ENCODE data around the gene DCAF8L1.
"Not testable (repeated sequence)": the region's sequence is repeated elsewhere in the genome, so short reads cannot be mapped to it uniquely, and the experiment has no call there.

DCAF8L1 gene

GRCh38 chrX:27981349-27981748, at the start of gene DCAF8L1:
TSS of gene DCAF8L1 (minus strand) at chrX:27981449. CDS start at chrX:27981334, 115 bp downstream.
- no peak for DNase-seq

GRCh38 chrX:28022371-28022770, 41.1 kb upstream of the DCAF8L1 start:
- DNase-seq: no peak

GRCh38 chrX:28016823-28017222, 35.6 kb upstream of the DCAF8L1 start:
- DNase-seq: no peak

- no peak for DNase-seq
Measured at GRCh38 chrX:28015993-28016392, 34.7 kb upstream of the DCAF8L1 start.

- no peak for DNase-seq
Measured at GRCh38 chrX:28010875-28011274, 29.6 kb upstream of the DCAF8L1 start.

- no peak for DNase-seq
Measured at GRCh38 chrX:27998666-27999065, 17.4 kb upstream of the DCAF8L1 start.

- no peak for DNase-seq
Measured at GRCh38 chrX:27997622-27998021, 16.4 kb upstream of the DCAF8L1 start.

GRCh38 chrX:27996132-27996531, 14.9 kb upstream of the DCAF8L1 start:
- no peak for DNase-seq

GRCh38 chrX:27995611-27996010, 14.4 kb upstream of the DCAF8L1 start:
- no peak for DNase-seq

GRCh38 chrX:27987862-27988646, 6.8 kb upstream of the DCAF8L1 start:
- DNase-seq: no peak

GRCh38 chrX:27976934-27977333, 4.3 kb downstream of the DCAF8L1 start:
- not testable (repeated sequence) for DNase-seq

- no peak for DNase-seq
Measured at GRCh38 chrX:27976284-27976683, 5.0 kb downstream of the DCAF8L1 start.

GRCh38 chrX:27968878-27969277, 12.4 kb downstream of the DCAF8L1 start:
- DNase-seq: no peak

- no peak for DNase-seq
Measured at GRCh38 chrX:27968352-27968751, 12.9 kb downstream of the DCAF8L1 start.

GRCh38 chrX:27966955-27967354, 14.3 kb downstream of the DCAF8L1 start:
- DNase-seq: no peak

- no peak for DNase-seq
Measured at GRCh38 chrX:27966492-27966891, 14.8 kb downstream of the DCAF8L1 start.

- not testable (repeated sequence) for DNase-seq
Measured at GRCh38 chrX:27965348-27965747, 15.9 kb downstream of the DCAF8L1 start.

GRCh38 chrX:27964432-27964831, 16.8 kb downstream of the DCAF8L1 start:
- DNase-seq: no peak

GRCh38 chrX:27960410-27960809, 20.8 kb downstream of the DCAF8L1 start:
- DNase-seq: not testable (repeated sequence)

GRCh38 chrX:27953171-27953570, 28.1 kb downstream of the DCAF8L1 start:
- DNase-seq: no peak

- DNase-seq: no peak
Measured at GRCh38 chrX:27933361-27933760, 47.9 kb downstream of the DCAF8L1 start.
